Esophagus muscularis mucosa (tissue), 4 donors: Measurements from ENCODE around the gene TCTN1. TPM values are rescaled to one million over a fixed set of nuclear protein-coding genes. Genes with fewer than 3 reads are reported as not detected.
"Not testable (repeated sequence)": the region's sequence is repeated elsewhere in the genome, so short reads cannot be mapped to it uniquely, and the experiment has no call there.

Source experiments
- DNase-seq: peaks from one replicate; pipeline ENCODE4 v3.0.0-alpha.2; 2017; ENCODE audit errors: extremely low spot score
- H3K27ac ChIP-seq, 4 donors: fragments of 200-600 bp; sonication (generic); replicated peaks in 1 of 4; 1 replicate in 3 of 4; 2 replicates in 1 of 4; pipeline ENCODE4 v1.5.1; 2016 to 2019; ENCODE audit warnings: mild to moderate bottlenecking in 1 of 4
- H3K27me3 ChIP-seq, 4 donors: fragments of 200-600 bp; sonication (generic); one replicate each; pipeline versions ENCODE4 v1.5.1 to v1.6.0; 2016 to 2019
- H3K36me3 ChIP-seq, 4 donors: fragments of 200-600 bp; sonication (generic); one replicate each; pipeline ENCODE4 v1.5.1; 2016 to 2019
- H3K4me1 ChIP-seq, 4 donors: fragments of 200-600 bp; sonication (generic); one replicate each; pipeline ENCODE4 v1.5.1; 2016 to 2019
- H3K4me3 ChIP-seq, 4 donors: fragments of 200-600 bp; sonication (generic); 1 replicate in 2 of 4; 2 replicates in 2 of 4; pipeline ENCODE4 v1.5.1; 2016 to 2019; ENCODE audit warnings: mild to moderate bottlenecking in 4 of 4, moderate library complexity in 1 of 4
- H3K9me3 ChIP-seq, 4 donors: fragments of 200-600 bp; sonication (generic); 1 replicate in 3 of 4; 2 replicates in 1 of 4; pipeline ENCODE4 v1.5.1; 2016 to 2019
- CTCF ChIP-seq, 3 experiments: fragments of 200-600 bp in 2 of 3; fragments of 450-650 bp in 1 of 3; sonication (generic) in 2 of 3; IDR thresholded peaks; one replicate each; pipeline ENCODE4 v1.5.1; 2017 to 2019; ENCODE audit warnings: antibody characterized with exemption in 3 of 3, mild to moderate bottlenecking in 2 of 3, moderate library complexity in 1 of 3
- EP300 ChIP-seq: sonication (generic); formaldehyde crosslinking; IDR thresholded peaks from one replicate; pipeline ENCODE4 v1.6.1; 2017; ENCODE audit warnings: antibody characterized with exemption
- POLR2A ChIP-seq: fragments of 450-650 bp; IDR thresholded peaks from one replicate; pipeline ENCODE4 v1.6.1; 2017; ENCODE audit warnings: antibody characterized with exemption, moderate library complexity, mild to moderate bottlenecking, low read depth
- POLR2AphosphoS5 ChIP-seq, 2 donors: sonication (generic); formaldehyde crosslinking; IDR thresholded peaks; one replicate each; pipeline ENCODE4 v1.6.1; 2017; ENCODE audit warnings: antibody characterized with exemption in 2 of 2
- WGBS: methylation state at CpG from one replicate; pipeline ENCODE4 v1.1.5; 2018; 5-methylcytosine and 5-hydroxymethylcytosine counted together
- intact Hi-C: fragments of 100-400 bp; cut with DNase I; formaldehyde crosslinking; loops from one replicate; pipeline ENCODE4 v1.15.1; 2023
- total RNA-seq, 4 donors: library from RNA; depleted of rRNA; stranded (reverse); fragments of >200 nt; gene quantifications; one replicate each; pipeline versions ENCODE4 v1.1.0 to v1.2.1, GENCODE V29; 2016

Gene TCTN1
- total RNA-seq, 4 donors from 2014 or later: 17.4 to 26.2 (median 21.4) TPM

- no peak overlapping the region for H3K4me3 ChIP-seq
- TF ChIP-seq POLR2AphosphoS5 (IDR thresholded peaks at IDR 0.05): no peak
- no peak for TF ChIP-seq EP300
- no peak for TF ChIP-seq CTCF (IDR thresholded peaks at IDR 0.05)
- no peak for TF ChIP-seq POLR2A
- H3K9me3 ChIP-seq: no peaks in the 10 kb centered on the region
- DNase-seq: no peak
- H3K36me3 ChIP-seq: peaks cover 26 to 75% (median 61%) of the 10 kb centered on the region in 4 donors
- 77% methylated on average over 7 of the region's 7 CpGs for WGBS
- H3K27ac ChIP-seq: no peak overlapping the region
- no peaks in the 10 kb centered on the region for H3K4me1 ChIP-seq
- intact Hi-C loops: no loop called here
- no peaks in the 10 kb centered on the region for H3K27me3 ChIP-seq
These were observed 33.7 kb downstream of the TCTN1 start for GRCh38 chr12:110647631-110648040.

GRCh38 chr12:110649341-110649847 lies 35.5 kb downstream of the TCTN1 start:
- H3K27ac ChIP-seq: no peak overlapping the region
- no peak for DNase-seq
- peaks cover 26 to 82% (median 64%) of the 10 kb centered on the region in 4 donors for H3K36me3 ChIP-seq
- no peaks in the 10 kb centered on the region for H3K4me1 ChIP-seq
- intact Hi-C loops: no loop called here
- no peak overlapping the region for H3K4me3 ChIP-seq
- WGBS: 81% methylated on average over 11 of the region's 11 CpGs
- no peaks in the 10 kb centered on the region for H3K9me3 ChIP-seq
- H3K27me3 ChIP-seq: no peaks in the 10 kb centered on the region
- TF ChIP-seq POLR2A (no peak), CTCF (IDR thresholded peaks at IDR 0.05) (no peak)

DNA sequence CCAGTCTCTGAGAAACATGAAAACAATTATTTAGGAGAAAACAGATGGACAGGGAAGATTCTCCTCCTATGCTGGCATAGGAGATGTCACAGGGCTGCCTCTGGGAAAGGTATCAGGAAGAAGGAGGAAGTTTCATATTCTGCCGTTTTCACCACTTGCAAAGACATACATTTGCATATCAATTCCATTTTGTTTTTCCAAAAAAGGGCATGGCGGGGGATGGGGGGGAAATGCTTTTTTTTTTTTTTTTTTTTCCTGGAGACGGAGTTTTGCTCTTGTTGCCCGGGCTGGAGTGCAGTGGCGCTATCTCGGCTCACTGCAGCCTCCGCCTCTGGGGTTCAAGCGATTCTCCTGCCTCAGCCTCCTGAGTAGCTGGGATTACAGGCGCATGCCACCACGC lies 40.3 kb downstream of the TCTN1 start:
- H3K27ac ChIP-seq, H3K4me1 ChIP-seq, H3K27me3 ChIP-seq, DNase-seq, intact Hi-C loops, H3K9me3 ChIP-seq, H3K4me3 ChIP-seq: not testable (repeated sequence)
- peaks cover 14 to 62% (median 44%) of the 10 kb centered on the region in 4 donors for H3K36me3 ChIP-seq
- WGBS: 89% methylated on average over 10 of the region's 10 CpGs

- intact Hi-C loops: no loop called here
- 91% methylated on average over 10 of the region's 11 CpGs for WGBS
- Histone ChIP-seq H3K27me3 (no peaks in the 10 kb centered on the region), H3K27ac (no peak overlapping the region), H3K4me3 (no peak overlapping the region), H3K4me1 (peaks cover 0 to 6% (median 2%) of the 10 kb centered on the region in 4 donors), H3K36me3 (peaks cover 4 to 51% (median 34%) of the 10 kb centered on the region in 4 donors), H3K9me3 (no peaks in the 10 kb centered on the region)
- DNase-seq: no peak
- TF ChIP-seq EP300 (no peak), POLR2AphosphoS5 (IDR thresholded peaks at IDR 0.05) (no peak), POLR2A (no peak), CTCF (IDR thresholded peaks at IDR 0.05) (no peak)
These were observed 42.2 kb downstream of the TCTN1 start for GRCh38 chr12:110656071-110656655.

- Histone ChIP-seq H3K4me3 (no peak overlapping the region), H3K27ac (no peak overlapping the region), H3K36me3 (peaks cover 0 to 37% (median 24%) of the 10 kb centered on the region in 4 donors), H3K9me3 (no peaks in the 10 kb centered on the region), H3K4me1 (peaks cover 0 to 7% (median 3%) of the 10 kb centered on the region in 4 donors), H3K27me3 (no peaks in the 10 kb centered on the region)
- TF ChIP-seq POLR2A (no peak), POLR2AphosphoS5 (IDR thresholded peaks at IDR 0.05) (no peak), EP300 (no peak), CTCF (IDR thresholded peaks at IDR 0.05) (no peak)
- no peak for DNase-seq
- 56% methylated on average over 8 of the region's 9 CpGs for WGBS
- intact Hi-C loops: no loop called here
These were observed 43.8 kb downstream of the TCTN1 start for GRCh38 chr12:110657747-110658146.
